Activated CD4-positive, alpha-beta T cell treated with anti-CD3 and anti-CD28 coated beads, Interleukin-2, Interleukin-6, amounts not matched to agents 100 ng/mL and 50 ng/mL, durations not matched to agents 16 hours and 8 hours (primary cell): ENCODE data around the gene MYO15A.
A peak's percentile ranks its signal among the peaks of the same experiment; 100 is the strongest.

Experiments used
- DNase-seq: peaks from one replicate; pipeline ENCODE4 v3.0.0-alpha.2; 2020

Gene MYO15A

DNA sequence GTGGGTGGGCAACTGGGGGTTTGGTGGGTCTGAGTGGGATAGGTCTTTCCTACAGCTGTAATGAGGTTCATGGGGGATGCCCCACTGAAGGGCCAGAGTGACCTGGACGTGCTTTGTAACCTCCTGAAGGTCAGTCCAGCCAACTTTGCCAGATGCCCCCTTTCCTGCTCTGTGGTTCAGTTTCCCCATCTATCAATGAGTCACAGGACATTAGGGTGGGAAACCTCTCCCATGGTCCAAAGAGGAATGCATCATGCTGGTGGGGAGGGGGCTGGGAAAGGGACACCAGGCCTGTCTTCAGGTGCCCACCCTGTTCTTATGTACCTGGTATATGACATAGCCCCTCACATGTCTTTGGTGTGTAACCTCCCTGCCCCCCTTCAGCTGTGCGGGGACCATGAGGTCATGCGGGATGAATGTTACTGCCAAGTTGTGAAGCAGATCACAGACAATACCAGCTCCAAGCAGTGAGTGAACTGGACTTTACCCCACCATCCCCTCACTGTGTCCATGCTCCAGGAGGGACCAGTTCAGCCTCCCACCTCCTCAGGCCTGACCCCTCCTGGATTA lies 51.1 kb downstream of the MYO15A start:
- no peak for DNase-seq

DNA sequence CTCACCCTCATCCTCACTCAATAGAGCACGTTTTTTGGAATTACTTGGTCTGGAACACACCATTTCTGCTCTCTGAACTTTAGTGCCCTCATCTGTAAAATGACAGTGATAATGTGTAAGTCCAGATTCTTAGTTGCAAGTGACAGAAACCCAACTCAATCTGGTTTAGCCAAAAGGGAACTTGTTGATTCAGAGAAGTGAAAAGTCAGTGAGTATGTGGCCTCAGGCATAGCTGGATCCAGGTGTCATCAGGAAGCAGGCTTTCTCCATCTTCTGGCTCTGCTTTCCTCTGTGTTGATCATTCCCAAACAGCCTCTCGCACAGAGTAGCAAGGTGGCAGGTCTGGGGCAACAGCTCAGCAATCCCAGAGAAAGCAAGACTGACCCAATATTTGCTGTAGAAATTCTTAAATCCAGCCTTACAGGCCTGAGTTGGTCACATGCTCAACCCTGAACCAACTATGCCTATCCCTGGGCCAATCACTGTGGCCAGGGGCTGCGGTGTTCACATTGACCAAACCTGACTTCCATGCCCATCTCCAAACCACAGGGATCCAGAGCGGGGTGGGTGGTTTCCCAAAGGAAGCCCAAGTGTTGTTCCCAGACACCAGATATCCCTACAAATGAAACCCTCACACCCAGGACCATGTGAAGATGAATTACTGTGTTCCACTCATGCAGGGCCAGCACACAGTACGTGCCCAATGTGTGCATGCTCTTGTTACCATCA lies 51.7 kb downstream of the MYO15A start:
- no peak for DNase-seq

GRCh38 chr17:18161207-18162145 lies 52.9 kb downstream of the MYO15A start:
- DNase-seq = no peak

- no peak for DNase-seq
Measured at GRCh38 chr17:18163547-18163946, 55.0 kb downstream of the MYO15A start.

- DNase-seq = no peak
Measured at GRCh38 chr17:18166894-18167293, 58.3 kb downstream of the MYO15A start.

DNA sequence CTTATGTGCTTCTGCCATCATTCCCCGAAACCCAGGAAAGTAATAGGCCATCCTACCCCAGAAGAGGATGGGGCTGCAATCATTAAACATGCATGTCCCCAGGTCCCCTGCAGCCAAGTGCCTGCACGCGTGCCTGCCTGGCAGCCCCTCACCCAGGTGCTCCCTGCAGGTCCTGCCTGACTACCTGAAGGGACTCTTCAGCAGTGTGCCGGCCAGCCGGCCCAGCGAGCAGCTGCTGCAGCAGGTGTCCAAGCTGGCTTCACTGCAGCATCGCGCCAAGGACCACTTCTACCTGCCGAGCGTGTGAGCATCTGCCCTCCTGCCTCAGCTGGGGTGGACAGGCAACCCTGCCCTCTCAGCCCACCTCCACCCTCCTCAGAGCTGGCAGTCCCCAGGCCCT lies 58.9 kb downstream of the MYO15A start:
- DNase-seq = no peak

GRCh38 chr17:18172531-18173278 lies 64.1 kb downstream of the MYO15A start:
- DNase-seq = no peak

- DNase-seq = no peak
Measured at GRCh38 chr17:18173740-18174139, 65.2 kb downstream of the MYO15A start.

GRCh38 chr17:18176176-18176575 lies 67.6 kb downstream of the MYO15A start:
- DNase-seq = no peak

- no peak for DNase-seq
Measured at GRCh38 chr17:18177133-18177532, 68.6 kb downstream of the MYO15A start.

GRCh38 chr17:18177722-18178121 lies 69.2 kb downstream of the MYO15A start:
- DNase-seq = no peak

DNA sequence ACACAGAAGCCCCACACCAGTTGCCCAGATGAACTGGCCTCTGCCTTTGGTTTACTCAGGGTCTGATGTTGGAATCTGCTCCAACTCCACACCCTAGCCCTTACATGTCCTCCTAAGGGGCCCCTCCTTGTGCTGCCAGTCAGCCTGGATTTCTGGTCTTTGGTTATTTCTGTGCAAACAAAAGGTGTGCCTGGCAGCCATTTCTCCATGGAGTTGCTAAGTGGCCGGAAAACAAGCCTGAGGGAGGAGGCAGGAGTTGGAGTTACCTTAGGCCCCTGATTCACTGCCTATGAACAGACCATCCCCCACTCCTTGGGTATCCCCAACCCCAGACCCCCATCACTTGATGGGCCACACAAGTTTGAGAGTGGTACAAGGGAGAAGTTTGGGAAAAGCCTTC lies 70.6 kb downstream of the MYO15A start:
- no peak for DNase-seq

- no peak for DNase-seq
Measured at GRCh38 chr17:18179804-18180203, 71.2 kb downstream of the MYO15A start.

DNA sequence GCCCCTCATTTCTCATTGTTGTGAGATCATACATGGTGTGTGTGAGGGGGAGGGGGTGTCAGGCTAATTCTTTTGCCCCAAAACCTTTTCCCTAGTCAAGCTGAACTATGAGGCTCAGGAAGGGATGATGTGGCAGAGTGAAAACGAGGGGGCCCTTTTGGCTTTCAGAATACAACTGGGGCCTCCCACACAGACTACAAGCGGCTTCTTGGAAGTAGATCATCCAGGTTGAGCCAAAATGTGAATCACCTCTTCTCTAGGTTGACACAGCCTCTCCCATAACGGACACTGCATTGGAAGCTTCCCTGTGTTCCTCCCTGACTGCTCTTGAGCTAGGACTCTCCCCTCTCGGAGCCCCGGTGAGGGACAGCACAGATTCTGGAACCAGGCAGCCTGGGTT lies 72.8 kb downstream of the MYO15A start:
- DNase-seq = peak; percentile 68

GRCh38 chr17:18182110-18182977 lies 73.8 kb downstream of the MYO15A start:
- DNase-seq = no peak

DNA sequence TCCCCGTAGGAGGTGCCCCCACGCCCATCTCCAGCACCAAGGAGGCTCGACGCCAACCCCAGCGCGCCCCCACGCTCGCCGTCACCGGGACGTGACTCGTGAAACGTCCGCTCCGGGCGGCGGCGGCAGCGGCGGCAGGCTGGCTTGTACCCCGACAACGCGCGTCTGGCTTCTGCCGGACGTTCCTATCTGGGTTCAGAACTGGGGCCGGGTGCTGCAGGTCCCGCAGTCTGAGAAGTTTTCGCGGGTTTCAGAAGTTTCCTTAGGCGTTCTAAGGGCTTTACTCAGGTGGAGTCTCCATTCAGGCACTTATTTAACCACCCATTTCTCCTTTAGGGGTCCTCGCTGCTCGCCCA lies 74.4 kb downstream of the MYO15A start:
- peak; percentile 90 for DNase-seq

GRCh38 chr17:18183334-18184142 lies 75.0 kb downstream of the MYO15A start, which contains the start of gene ALKBH5:
Gene ALKBH5 (plus strand): TSS chr17:18183828. CDS start chr17:18184244, 416 bp downstream.
- DNase-seq = peak; percentile 99

DNA sequence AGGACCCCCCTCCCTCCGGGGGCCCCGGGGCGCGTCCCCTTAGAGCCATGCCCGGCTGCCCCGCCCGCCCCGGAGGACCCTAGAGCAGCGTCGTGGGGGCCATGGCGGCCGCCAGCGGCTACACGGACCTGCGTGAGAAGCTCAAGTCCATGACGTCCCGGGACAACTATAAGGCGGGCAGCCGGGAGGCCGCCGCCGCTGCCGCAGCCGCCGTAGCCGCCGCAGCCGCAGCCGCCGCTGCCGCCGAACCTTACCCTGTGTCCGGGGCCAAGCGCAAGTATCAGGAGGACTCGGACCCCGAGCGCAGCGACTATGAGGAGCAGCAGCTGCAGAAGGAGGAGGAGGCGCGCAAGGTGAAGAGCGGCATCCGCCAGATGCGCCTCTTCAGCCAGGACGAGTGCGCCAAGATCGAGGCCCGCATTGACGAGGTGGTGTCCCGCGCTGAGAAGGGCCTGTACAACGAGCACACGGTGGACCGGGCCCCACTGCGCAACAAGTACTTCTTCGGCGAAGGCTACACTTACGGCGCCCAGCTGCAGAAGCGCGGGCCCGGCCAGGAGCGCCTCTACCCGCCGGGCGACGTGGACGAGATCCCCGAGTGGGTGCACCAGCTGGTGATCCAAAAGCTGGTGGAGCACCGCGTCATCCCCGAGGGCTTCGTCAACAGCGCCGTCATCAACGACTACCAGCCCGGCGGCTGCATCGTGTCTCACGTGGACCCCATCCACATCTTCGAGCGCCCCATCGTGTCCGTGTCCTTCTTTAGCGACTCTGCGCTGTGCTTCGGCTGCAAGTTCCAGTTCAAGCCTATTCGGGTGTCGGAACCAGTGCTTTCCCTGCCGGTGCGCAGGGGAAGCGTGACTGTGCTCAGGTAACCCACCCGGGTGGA lies 75.8 kb downstream of the MYO15A start:
- peak; percentile 73 for DNase-seq

GRCh38 chr17:18185391-18185790 lies 76.8 kb downstream of the MYO15A start:
- DNase-seq = no peak
